Naive thymus-derived CD8-positive, alpha-beta T cell (primary cell): ENCODE data around the gene NUMA1. TPM values are rescaled to one million over a fixed set of nuclear protein-coding genes. Genes with fewer than 3 reads are reported as not detected.

Experiments
- ATAC-seq, 2 donors: fragments of 150-1000 bp; cut with Tn5 transposase in 1 of 2; sonication (Bioruptor Pico), chemical (Tn5 transposase) in 1 of 2; 1 replicate in 1 of 2; 2 replicates in 1 of 2; pipeline ENCODE4 v1.10.0; 2021; ENCODE audit warnings: mild to moderate bottlenecking in 2 of 2, moderate library complexity in 2 of 2
- POLR2A ChIA-PET: fragments of 350-600 bp; sonication (Branson Sonifier 250); formaldehyde crosslinking; loops from one replicate; lab custom pipeline; 2021; ENCODE audit warnings: antibody characterized with exemption; lab: Charles Lee
- DNase-seq, 10 donors: peaks; one replicate each; pipeline versions ENCODE4 v3.0.0 to v3.0.0-alpha.2; 2020 to 2022
- H3K27ac Mint-ChIP-seq, 10 donors: one replicate each; pipeline ENCODE4 v1.8.0; 2020 to 2022; ENCODE audit warnings: mild to moderate bottlenecking in 10 of 10, mixed read lengths in 10 of 10, moderate library complexity in 4 of 10, inconsistent platforms in 1 of 10
- H3K27me3 Mint-ChIP-seq, 5 donors: one replicate each; pipeline ENCODE4 v1.8.0; 2021 to 2022; ENCODE audit warnings: mixed read lengths in 5 of 5
- H3K36me3 Mint-ChIP-seq, 3 donors: one replicate each; pipeline ENCODE4 v1.8.0; 2020 to 2022; ENCODE audit warnings: mixed read lengths in 3 of 3, mild to moderate bottlenecking in 2 of 3, inconsistent platforms in 1 of 3
- H3K4me1 Mint-ChIP-seq, 4 donors: one replicate each; pipeline ENCODE4 v1.8.0; 2021 to 2022; ENCODE audit warnings: mixed read lengths in 4 of 4
- H3K4me3 Mint-ChIP-seq, 10 donors: one replicate each; pipeline ENCODE4 v1.8.0; 2020 to 2022; ENCODE audit warnings: mild to moderate bottlenecking in 10 of 10, mixed read lengths in 10 of 10, moderate library complexity in 6 of 10, inconsistent platforms in 1 of 10
- H3K9me3 Mint-ChIP-seq, 9 donors: one replicate each; pipeline ENCODE4 v1.8.0; 2020 to 2022; ENCODE audit warnings: mixed read lengths in 9 of 9, mild to moderate bottlenecking in 3 of 9, inconsistent platforms in 1 of 9, moderate library complexity in 1 of 9
- polyA plus RNA-seq, 3 donors: library from polyadenylated mRNA; unstranded; fragments of 300-500 nt; fragmentation: Illumina TruSeq; gene quantifications; one replicate each; pipeline ENCODE4 v1.2.3, GENCODE V29; 2021
- total RNA-seq, 8 experiments: library from RNA in 2 of 8; stranded (reverse) in 2 of 8; gene quantifications; one replicate each; pipeline ENCODE4 v1.2.3 and lab custom pipeline; 2021 to 2026

Gene NUMA1
- total and polyA plus RNA-seq, 5 experiments from 2014 or later, result 12.0 to 442 (median 119) TPM

DNA sequence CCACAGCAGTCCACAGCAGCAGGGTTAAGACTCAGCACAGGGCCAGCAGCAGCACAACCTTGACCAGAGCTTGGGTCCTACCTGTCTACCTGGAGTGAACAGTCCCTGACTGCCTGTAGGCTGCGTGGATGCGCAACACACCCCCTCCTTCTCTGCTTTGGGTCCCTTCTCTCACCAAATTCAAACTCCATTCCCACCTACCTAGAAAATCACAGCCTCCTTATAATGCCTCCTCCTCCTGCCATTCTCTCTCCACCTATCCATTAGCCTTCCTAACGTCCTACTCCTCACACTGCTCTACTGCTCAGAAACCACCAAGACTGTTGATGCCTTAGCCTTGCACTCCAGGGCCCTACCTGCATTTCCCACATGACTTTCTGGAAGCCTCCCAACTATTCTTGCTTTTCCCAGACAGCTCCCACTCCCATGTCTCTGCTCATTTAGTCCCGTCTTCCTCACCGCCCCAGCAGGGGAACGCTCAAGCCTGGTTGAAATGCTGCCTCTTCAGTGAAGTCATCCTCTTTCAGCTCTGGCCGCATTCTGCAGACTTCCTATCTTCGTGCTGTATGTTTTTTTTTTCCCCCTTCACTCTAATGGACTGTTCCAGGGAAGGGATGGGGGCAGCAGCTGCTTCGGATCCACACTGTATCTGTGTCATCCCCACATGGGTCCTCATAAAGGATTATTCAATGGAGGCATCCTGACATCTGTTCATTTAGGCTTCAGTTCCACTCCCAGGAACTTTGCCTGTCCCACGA is 78.3 kb downstream of the NUMA1 start:
- no peaks in the 10 kb centered on the region for H3K9me3 Mint-ChIP-seq
- POLR2A ChIA-PET, result interaction anchor here (1.2 kb wide), 1 partner anchor 80 kb away, joined by 3 read pairs; no protein-coding TSS in a partner anchor
- H3K27me3 Mint-ChIP-seq, result no peaks in the 10 kb centered on the region
- peaks cover 26 to 49% (median 35%) of the 10 kb centered on the region in 4 donors for H3K4me1 Mint-ChIP-seq
- DNase-seq, result no peak
- peak overlapping the region in 2 of 10 donors; percentile 17 to 34 for H3K4me3 Mint-ChIP-seq
- ATAC-seq, result no peak
- peak overlapping the region in 9 of 10 donors; percentile 5 to 87 (median 76) for H3K27ac Mint-ChIP-seq
- H3K36me3 Mint-ChIP-seq, result peaks cover 4 to 55% (median 9%) of the 10 kb centered on the region in 3 donors

DNA sequence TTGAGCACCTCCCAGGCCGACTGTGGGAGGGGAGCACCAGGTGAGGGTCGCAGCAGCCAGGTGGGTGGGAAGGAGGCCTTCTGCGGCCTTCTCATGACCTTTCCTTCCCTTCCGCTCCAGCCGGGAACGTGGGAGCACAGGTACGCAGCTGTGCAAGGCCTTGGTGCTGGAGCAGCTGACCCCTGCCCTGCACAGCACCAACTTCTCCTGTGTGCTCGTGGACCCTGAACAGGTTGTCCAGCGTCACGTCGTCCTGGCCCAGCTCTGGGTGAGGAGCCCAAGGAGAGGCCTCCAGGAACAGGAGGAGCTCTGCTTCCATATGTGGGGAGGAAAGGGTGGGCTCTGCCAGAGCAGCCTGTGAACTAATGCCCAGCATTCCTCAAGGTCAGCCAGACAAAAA is 79.1 kb downstream of the NUMA1 start:
- no peaks in the 10 kb centered on the region for H3K9me3 Mint-ChIP-seq
- H3K4me3 Mint-ChIP-seq, result peak overlapping the region in 1 of 10 donors; percentile 1
- peaks cover 26 to 49% (median 37%) of the 10 kb centered on the region in 4 donors for H3K4me1 Mint-ChIP-seq
- peak overlapping the region in 3 of 10 donors; percentile 21 to 78 (median 53) for H3K27ac Mint-ChIP-seq
- no peak for ATAC-seq
- POLR2A ChIA-PET, result interaction anchor here (0.6 to 1.3 kb wide), 3 partner anchors 15 to 39 kb away, joined by 4 to 7 read pairs (median 5); no protein-coding TSS in a partner anchor
- DNase-seq, result no peak
- H3K36me3 Mint-ChIP-seq, result peaks cover 4 to 48% (median 9%) of the 10 kb centered on the region in 3 donors
- H3K27me3 Mint-ChIP-seq, result no peaks in the 10 kb centered on the region

DNA sequence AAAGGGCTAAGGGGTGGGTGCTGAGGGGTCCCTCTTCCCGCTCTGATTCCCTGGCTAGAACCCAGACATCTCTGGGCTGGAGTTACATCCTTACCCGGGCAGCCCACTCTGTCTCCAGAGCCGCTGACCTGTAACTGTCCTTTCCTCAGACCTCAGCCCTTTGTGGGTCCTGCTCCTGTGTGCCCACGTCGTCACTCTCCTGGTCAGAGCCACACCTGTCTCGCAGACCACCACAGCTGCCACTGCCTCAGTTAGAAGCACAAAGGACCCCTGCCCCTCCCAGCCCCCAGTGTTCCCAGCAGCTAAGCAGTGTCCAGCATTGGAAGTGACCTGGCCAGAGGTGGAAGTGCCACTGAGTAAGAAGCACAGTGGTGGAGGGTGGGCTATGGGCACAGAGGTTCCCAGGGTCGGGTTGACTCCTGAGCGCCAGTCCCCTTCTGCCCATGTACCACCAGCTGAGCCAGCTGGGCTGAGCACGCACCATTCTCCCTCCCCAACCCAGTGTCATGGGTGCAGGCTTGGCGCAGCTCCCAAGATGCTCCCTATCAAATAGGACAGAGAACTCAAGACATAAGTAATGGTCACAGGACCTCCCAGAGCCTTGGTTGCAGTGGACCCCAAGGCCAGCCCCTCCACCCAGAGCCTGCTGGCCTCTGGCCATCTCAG is 80.0 kb downstream of the NUMA1 start:
- no peak for ATAC-seq

DNA sequence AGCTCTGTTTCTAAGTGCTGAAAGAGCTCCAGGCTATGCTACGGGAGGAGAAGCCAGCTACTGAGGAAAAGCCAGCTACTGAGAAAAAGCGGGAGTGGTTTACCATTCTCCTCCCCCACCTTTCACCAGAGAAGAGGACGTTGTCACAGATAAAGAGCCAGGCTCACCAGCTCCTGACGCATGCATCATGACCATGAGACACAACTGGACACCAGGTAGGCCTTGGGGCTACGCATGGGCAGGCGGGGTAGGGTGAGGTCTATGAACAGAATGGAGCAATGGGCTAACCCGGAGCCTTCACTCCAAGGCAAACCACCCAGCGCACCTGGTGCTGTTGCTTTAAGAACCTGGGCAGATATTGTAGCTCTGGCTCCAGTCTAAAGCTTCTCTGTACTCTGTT is 80.5 kb downstream of the NUMA1 start:
- Mint-ChIP-seq H3K9me3 (no peaks in the 10 kb centered on the region), H3K27ac (peak overlapping the region; percentile 95 to 99 (median 98)), H3K27me3 (no peaks in the 10 kb centered on the region), H3K4me3 (peak overlapping the region; percentile 85 to 96 (median 92)), H3K4me1 (peaks cover 24 to 49% (median 37%) of the 10 kb centered on the region in 4 donors), H3K36me3 (peaks cover 4 to 34% (median 7%) of the 10 kb centered on the region in 3 donors)
- DNase-seq (no peak), ATAC-seq (no peak)
- POLR2A ChIA-PET, result interaction anchor here (0.8 to 1.3 kb wide), 5 partner anchors 15 to 102 kb away, joined by 3 to 4 read pairs (median 3); no protein-coding TSS in a partner anchor

More for the DNA sequence above, 80.0 kb downstream of the NUMA1 start:
- Mint-ChIP-seq H3K9me3 (no peaks in the 10 kb centered on the region), H3K27me3 (no peaks in the 10 kb centered on the region), H3K36me3 (peaks cover 4 to 38% (median 7%) of the 10 kb centered on the region in 3 donors), H3K4me1 (peaks cover 24 to 49% (median 37%) of the 10 kb centered on the region in 4 donors), H3K27ac (peak overlapping the region in 8 of 10 donors; percentile 24 to 99 (median 82)), H3K4me3 (peak overlapping the region in 3 of 10 donors; percentile 18 to 94 (median 89))
- POLR2A ChIA-PET, result interaction anchor here (0.6 to 1.3 kb wide), 7 partner anchors 14 to 102 kb away, joined by 3 to 7 read pairs (median 4); no protein-coding TSS in a partner anchor
- DNase-seq, result no peak

DNA sequence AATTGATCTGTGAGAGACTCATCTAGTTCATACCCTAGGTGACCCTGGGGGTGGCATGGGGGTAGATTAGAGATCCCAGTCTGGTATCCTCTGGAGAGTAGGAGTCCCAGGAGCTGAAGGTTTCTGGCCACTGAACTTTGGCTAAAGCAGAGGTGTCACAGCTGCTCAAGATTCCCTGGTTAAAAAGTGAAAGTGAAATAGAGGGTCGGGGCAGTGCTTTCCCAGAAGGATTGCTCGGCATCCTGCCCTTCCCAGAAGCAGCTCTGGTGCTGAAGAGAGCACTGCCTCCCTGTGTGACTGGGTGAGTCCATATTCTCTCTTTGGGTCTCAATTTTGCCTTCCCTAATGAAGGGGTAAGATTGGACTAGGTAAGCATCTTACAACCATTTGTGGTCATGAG is 81.0 kb downstream of the NUMA1 start:
- H3K36me3 Mint-ChIP-seq, result peaks cover 4 to 30% (median 7%) of the 10 kb centered on the region in 3 donors
- DNase-seq (no peak), ATAC-seq (no peak)
- POLR2A ChIA-PET, result interaction anchor here (0.7 to 1.3 kb wide), 4 partner anchors 16 to 41 kb away, joined by 3 read pairs; no protein-coding TSS in a partner anchor
- H3K27me3 Mint-ChIP-seq, result no peaks in the 10 kb centered on the region
- peaks cover 26 to 49% (median 39%) of the 10 kb centered on the region in 4 donors for H3K4me1 Mint-ChIP-seq
- peak overlapping the region; percentile 95 to 99 (median 98) for H3K27ac Mint-ChIP-seq
- peak overlapping the region; percentile 85 to 96 (median 92) for H3K4me3 Mint-ChIP-seq
- no peaks in the 10 kb centered on the region for H3K9me3 Mint-ChIP-seq

DNA sequence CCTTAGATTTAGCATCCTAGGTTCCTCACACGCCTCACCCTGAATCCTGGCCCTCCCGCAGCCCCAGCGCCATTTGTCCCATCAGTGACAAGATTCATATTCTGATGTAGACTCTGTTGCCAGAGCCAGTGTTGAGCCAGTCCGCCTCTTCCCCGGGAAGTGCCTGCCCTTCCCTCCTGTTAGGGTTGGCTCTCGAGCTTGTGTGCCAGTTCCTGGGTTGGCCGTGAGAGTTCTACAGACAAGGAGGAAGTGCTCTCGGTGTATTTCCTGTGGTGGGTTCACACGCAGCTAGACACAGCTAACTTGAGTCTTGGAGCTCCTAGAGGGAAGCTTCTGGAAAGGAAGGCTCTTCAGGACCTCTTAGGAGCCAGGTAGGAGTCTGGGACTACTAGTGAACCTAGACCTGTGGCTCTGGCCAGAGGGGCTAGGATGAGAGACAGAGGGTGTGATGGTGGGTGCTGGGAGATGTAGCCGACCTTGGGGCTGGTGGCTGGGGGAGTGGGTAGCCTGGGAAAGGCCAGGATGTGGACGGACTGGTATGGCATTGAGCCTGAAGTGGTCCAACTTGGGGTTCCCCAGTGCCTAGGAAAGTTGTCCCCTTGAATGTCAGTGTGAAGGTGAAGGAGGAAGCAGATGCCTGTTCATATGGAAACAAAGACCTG is 81.6 kb downstream of the NUMA1 start, which contains the start of gene IL18BP:
Gene IL18BP (plus strand): TSS at position 261 of the 662 bp plus-strand sequence. CDS start 1,076 bp downstream, outside the sequence.
- peak within 1 kb of the TSS; percentile 95 to 99 (median 98) for H3K27ac Mint-ChIP-seq
- H3K9me3 Mint-ChIP-seq, result no peaks in the 10 kb centered on the region
- H3K36me3 Mint-ChIP-seq, result peaks cover 3 to 26% (median 4%) of the 10 kb centered on the region in 3 donors
- peak within 1 kb of the TSS; percentile 85 to 96 (median 92) for H3K4me3 Mint-ChIP-seq
- DNase-seq (peak in 7 of 10 donors; percentile 7 to 44 (median 25)), ATAC-seq (peak; percentile 76 to 92)
- POLR2A ChIA-PET, result interaction anchor here (0.7 to 1.4 kb wide), 3 partner anchors 22 to 70 kb away, joined by 3 to 4 read pairs (median 3); partner anchors contain the start of genes RNF121 and XNDC1N
- peaks cover 26 to 43% (median 39%) of the 10 kb centered on the region in 4 donors for H3K4me1 Mint-ChIP-seq
- no peaks in the 10 kb centered on the region for H3K27me3 Mint-ChIP-seq

DNA sequence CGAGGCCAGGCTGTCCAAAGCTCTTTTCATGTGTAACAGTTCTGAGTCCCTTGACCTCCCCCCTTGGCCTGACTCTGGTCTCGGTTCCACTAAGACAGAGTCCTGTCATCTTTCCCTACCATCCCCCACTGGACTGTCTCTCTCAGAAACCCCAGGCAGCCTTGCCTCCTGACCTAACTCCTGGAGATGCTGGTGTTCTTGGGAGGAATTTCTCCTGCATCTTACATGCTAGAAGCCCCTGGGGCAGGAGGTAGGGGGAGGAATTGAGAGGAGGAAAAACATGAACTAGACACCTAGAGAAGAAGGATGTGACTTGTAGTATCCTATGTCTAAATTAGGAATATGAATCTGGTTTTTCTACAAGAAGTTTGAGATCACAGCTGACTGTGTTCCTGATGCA is 82.3 kb downstream of the NUMA1 start:
- no peak for DNase-seq
- ATAC-seq, result no peak
- Mint-ChIP-seq H3K4me3 (peak overlapping the region in 7 of 10 donors; percentile 12 to 96 (median 92)), H3K36me3 (peaks cover 3 to 23% (median 4%) of the 10 kb centered on the region in 3 donors), H3K9me3 (no peaks in the 10 kb centered on the region), H3K4me1 (peaks cover 26 to 48% (median 36%) of the 10 kb centered on the region in 4 donors), H3K27me3 (no peaks in the 10 kb centered on the region), H3K27ac (peak overlapping the region; percentile 95 to 99 (median 98))
- POLR2A ChIA-PET, result interaction anchor here (1.4 kb wide), 1 partner anchor 69 kb away, joined by 4 read pairs; the partner anchor contains the start of genes RNF121 and XNDC1N

DNA sequence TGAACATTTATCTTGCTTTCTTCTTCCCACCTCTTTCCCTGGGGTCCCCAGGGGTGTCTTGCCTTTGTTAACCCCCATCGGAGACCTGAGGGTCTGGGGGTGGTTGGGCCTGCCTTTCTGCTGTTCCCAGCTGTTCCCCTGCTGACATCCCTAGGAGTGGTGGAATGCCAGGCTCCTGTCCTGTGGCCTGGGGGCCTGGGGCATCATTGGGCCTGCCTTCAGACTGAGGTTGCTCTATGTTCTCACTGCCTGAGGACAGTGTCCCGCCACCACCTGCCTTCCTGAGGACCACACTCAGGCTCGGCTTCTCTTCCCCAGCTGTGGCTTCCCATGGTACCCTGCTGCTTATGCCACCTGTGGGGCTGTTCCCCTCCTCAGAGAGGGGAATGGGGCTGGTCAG is 82.7 kb downstream of the NUMA1 start:
- POLR2A ChIA-PET, result interaction anchor here (1.4 kb wide), 1 partner anchor 69 kb away, joined by 4 read pairs; the partner anchor contains the start of genes RNF121 and XNDC1N
- H3K27ac Mint-ChIP-seq, result no peak overlapping the region
- no peak for ATAC-seq

DNA sequence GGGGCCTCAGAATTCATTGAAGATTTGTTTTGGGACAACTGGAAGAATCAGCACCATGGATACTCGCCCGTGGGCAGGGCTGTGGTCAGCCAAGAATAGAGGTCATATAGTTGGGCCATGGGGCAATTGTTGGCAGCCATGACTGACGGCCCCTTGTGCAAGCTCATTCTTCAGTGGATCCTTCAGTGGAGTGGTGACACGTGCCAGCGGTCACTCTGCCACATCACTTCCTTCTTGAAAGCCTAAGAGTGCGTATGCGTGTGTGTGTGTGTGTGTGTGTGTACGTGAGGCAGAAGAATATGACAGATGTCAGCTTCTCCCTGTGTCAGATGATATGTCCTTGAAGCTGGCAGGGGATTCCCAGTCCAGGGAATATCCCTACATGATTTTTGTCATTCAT is 83.4 kb downstream of the NUMA1 start:
- Mint-ChIP-seq H3K9me3 (no peaks in the 10 kb centered on the region), H3K27me3 (no peaks in the 10 kb centered on the region), H3K27ac (peak overlapping the region in 2 of 10 donors; percentile 25 to 52), H3K4me3 (peak overlapping the region in 1 of 10 donors; percentile 38), H3K4me1 (peaks cover 21 to 55% (median 29%) of the 10 kb centered on the region in 4 donors), H3K36me3 (peaks cover 0 to 16% (median 0%) of the 10 kb centered on the region in 3 donors)
- DNase-seq (peak in 1 of 10 donors; percentile 10), ATAC-seq (no peak)
- POLR2A ChIA-PET, result no interaction called here

More for the DNA sequence above, 82.7 kb downstream of the NUMA1 start:
- DNase-seq, result no peak
- H3K27me3 Mint-ChIP-seq, result no peaks in the 10 kb centered on the region
- H3K4me1 Mint-ChIP-seq, result peaks cover 26 to 51% (median 35%) of the 10 kb centered on the region in 4 donors
- no peaks in the 10 kb centered on the region for H3K9me3 Mint-ChIP-seq
- peaks cover 2 to 22% (median 3%) of the 10 kb centered on the region in 3 donors for H3K36me3 Mint-ChIP-seq
- H3K4me3 Mint-ChIP-seq, result no peak overlapping the region

DNA sequence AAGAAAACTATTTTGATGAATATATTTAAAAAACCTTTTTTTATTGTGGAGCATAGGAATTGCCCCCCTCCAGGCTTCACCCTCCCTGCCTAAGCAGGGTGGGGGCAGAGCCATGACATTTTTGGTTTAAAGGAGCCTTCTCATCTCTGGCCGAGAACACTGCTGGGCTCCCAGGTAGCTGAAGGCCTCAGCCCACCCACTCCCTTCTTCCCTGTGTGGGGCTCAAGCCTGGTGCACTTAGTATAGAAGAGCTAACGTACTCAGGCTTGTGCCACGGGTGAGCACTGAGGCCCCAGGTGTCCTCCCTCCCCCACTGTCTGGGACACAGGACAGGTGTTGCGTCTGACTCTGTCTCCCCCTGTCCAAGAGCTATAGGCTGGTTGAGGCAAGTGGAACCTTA is 83.8 kb downstream of the NUMA1 start:
- Mint-ChIP-seq H3K36me3 (peaks cover 0 to 15% (median 0%) of the 10 kb centered on the region in 3 donors), H3K9me3 (no peaks in the 10 kb centered on the region), H3K27ac (peak overlapping the region in 2 of 10 donors; percentile 25 to 52), H3K4me1 (peaks cover 19 to 56% (median 26%) of the 10 kb centered on the region in 4 donors), H3K4me3 (peak overlapping the region in 1 of 10 donors; percentile 38), H3K27me3 (no peaks in the 10 kb centered on the region)
- POLR2A ChIA-PET, result no interaction called here
- ATAC-seq (no peak), DNase-seq (no peak)

DNA sequence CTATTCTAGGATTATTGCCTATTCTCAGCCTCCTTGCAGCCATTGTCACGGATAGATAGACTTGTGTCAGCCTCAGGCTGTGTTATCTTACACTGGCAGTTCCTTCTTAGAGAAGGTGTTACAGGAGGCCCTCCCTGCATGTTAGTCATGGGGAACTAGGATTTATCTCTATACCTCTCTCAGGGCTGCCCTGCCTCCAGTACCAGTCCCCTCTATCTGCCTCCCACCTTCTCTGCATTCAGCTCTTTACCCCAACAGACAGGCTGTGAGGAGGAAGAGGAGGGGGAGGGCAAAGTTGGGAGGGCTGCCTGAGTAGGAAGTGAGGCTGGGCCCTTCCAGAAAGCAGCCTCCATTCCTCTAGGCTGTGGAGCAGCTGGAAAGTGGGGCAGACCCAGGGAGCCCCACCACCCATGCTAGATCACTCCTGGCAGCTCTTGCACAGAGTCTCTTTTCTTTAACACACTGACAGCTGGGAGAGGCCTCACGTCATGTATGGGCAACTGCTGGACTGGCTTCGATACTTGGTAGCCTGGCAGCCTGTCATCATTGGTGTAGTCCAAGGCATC is 84.5 kb downstream of the NUMA1 start:
- Mint-ChIP-seq H3K27me3 (no peaks in the 10 kb centered on the region), H3K36me3 (peaks cover 0 to 18% (median 0%) of the 10 kb centered on the region in 3 donors), H3K27ac (peak overlapping the region in 1 of 10 donors; percentile 13), H3K9me3 (no peaks in the 10 kb centered on the region), H3K4me3 (no peak overlapping the region), H3K4me1 (peaks cover 19 to 60% (median 26%) of the 10 kb centered on the region in 4 donors)
- ATAC-seq (no peak), DNase-seq (no peak)
- POLR2A ChIA-PET, result interaction anchor here (1.8 kb wide), 1 partner anchor 8 kb away, joined by 3 read pairs; no protein-coding TSS in a partner anchor
